Measurements from ENCODE around the gene HLA-DRA.

HLA-DRA gene

GRCh38 chr6:32475392-32476206 lies 35.9 kb downstream of the HLA-DRA start:
- DNase-seq (ENCODE audit: low read depth) = no peak

GRCh38 chr6:32483968-32484613 lies 44.4 kb downstream of the HLA-DRA start:
- DNase-seq (ENCODE audit: low read depth) = no peak

GRCh38 chr6:32484614-32484998 lies 44.9 kb downstream of the HLA-DRA start:
- DNase-seq (ENCODE audit: low read depth) = no peak

GRCh38 chr6:32488083-32488482 lies 48.4 kb downstream of the HLA-DRA start:
- no peak for DNase-seq (ENCODE audit: low read depth)

- DNase-seq (ENCODE audit: low read depth) = no peak
Measured at GRCh38 chr6:32491700-32492099, 52.0 kb downstream of the HLA-DRA start.

- no peak for DNase-seq (ENCODE audit: low read depth)
Measured at GRCh38 chr6:32492351-32492750, 52.7 kb downstream of the HLA-DRA start.
